ENCODE results near the gene ZNF525.
"Not testable (repeated sequence)": the region's sequence is repeated elsewhere in the genome, so short reads cannot be mapped to it uniquely, and the experiment has no call there.

GRCh38 chr19:53344403-53344802 is 21.1 kb upstream of the ZNF525 start:
- TF ChIP-seq EZH2 (IDR thresholded peaks at IDR 0.05); POLR2A (IDR thresholded peaks at IDR 0.05; ENCODE audit: borderline replicate concordance, extremely low read depth, insufficient read depth, insufficient read length); ZNF274 (IDR thresholded peaks at IDR 0.05; ENCODE audit: low read depth, low read length); EGR1 (IDR thresholded peaks at IDR 0.05; ENCODE audit: low read depth): not testable (repeated sequence)
- TF ChIP-seq, protein P1, sequence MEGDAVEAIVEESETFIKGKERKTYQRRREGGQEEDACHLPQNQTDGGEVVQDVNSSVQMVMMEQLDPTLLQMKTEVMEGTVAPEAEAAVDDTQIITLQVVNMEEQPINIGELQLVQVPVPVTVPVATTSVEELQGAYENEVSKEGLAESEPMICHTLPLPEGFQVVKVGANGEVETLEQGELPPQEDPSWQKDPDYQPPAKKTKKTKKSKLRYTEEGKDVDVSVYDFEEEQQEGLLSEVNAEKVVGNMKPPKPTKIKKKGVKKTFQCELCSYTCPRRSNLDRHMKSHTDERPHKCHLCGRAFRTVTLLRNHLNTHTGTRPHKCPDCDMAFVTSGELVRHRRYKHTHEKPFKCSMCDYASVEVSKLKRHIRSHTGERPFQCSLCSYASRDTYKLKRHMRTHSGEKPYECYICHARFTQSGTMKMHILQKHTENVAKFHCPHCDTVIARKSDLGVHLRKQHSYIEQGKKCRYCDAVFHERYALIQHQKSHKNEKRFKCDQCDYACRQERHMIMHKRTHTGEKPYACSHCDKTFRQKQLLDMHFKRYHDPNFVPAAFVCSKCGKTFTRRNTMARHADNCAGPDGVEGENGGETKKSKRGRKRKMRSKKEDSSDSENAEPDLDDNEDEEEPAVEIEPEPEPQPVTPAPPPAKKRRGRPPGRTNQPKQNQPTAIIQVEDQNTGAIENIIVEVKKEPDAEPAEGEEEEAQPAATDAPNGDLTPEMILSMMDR (IDR thresholded peaks at IDR 0.05 in 2 of 3, conservative IDR thresholded peaks at IDR 0.05 in 1 of 3; ENCODE audit: borderline replicate concordance in 1 of 3, insufficient read depth in 1 of 3, low read depth in 2 of 3, low read length in 2 of 3): not testable (repeated sequence)

Measured in HCT116 (cell line).